ENCODE measurements around the gene CYSTM1. TPM values are rescaled to one million over a fixed set of nuclear protein-coding genes. Genes with fewer than 3 reads are reported as not detected.

Gene CYSTM1
- polyA plus RNA-seq, 1 donor from 2014 or later: 6.6 TPM

DNA sequence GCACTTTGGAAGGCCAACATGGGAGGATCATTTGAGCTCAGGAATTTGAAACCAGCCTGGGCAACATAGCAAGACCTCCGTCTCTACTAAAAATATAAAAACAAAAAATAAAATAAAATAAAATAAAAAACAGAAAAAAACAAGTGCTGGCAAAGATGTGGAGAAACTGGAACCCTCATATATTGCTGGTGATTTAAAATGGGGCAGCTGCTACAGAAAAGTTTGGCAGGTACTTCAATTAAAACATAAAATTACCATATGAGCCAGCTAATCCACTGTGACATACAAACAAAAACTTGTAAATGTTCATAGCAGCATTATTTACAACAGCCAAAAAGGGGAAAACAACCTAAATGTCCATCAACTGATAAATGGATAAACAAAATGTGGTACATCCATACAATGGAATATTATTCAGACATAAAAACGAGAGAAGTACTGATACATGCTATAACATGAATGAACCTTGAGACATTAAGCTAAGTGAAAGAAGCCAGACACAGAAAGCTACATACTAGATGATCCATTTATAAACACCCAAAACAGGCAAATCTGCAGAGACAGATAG is 85.2 kb downstream of the CYSTM1 start:
- no peak overlapping the region for H3K4me2 ChIP-seq (ENCODE audit: low read length)
- H3K79me2 ChIP-seq (replicated peaks; ENCODE audit: insufficient read depth, low read length): peaks cover 9% of the 10 kb centered on the region

DNA sequence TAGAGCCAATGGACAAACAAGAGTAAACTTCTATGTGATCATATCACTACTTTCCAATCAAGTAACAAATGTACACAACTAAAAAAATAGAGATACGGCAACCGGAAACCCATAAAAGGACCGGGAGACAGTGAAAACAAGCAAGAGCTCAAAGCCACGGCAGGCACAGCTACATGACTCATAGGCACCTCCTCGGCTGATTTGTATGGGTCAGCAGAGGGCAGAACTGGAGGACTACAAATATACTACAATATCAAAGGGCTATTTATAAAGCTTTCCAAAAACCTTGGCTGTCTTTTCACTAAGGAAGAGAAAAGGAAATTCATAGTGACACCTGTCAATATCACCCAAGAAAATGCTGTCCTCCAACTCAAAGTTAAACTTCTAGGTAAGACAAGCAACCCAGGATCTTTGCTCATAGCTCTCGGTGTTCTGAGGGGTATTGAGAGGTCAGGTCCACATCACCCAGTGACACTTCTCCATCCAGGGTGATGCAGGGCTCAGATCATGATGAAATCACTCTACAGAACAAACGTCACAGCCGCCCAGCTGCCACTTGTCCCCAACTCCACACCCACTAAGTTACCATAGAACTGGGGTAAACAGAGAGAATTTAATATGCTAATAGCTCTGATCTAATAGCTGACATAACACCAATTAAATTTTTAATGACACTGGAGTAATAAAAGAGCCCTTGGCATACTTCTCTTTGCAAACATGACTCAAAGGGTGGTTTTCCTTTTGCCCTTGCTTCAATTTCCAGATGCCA is 86.6 kb downstream of the CYSTM1 start:
- no peaks in the 10 kb centered on the region for H3K9me3 ChIP-seq (ENCODE audit: low read length)
- H3F3A ChIP-seq (ENCODE audit: insufficient read depth, low read length, poor library complexity, severe bottlenecking): no peaks in the 10 kb centered on the region
- H4K20me1 ChIP-seq (ENCODE audit: insufficient read depth): no peaks in the 10 kb centered on the region
- TF ChIP-seq REST (IDR thresholded peaks at IDR 0.05; ENCODE audit: borderline replicate concordance) (no peak), TAF1 (IDR thresholded peaks at IDR 0.05; ENCODE audit: low read depth) (no peak), POLR2AphosphoS5 (IDR thresholded peaks at IDR 0.05) (no peak), EZH2 (IDR thresholded peaks at IDR 0.05; ENCODE audit: borderline replicate concordance, insufficient read depth, low read length, poor library complexity, severe bottlenecking) (no peak), EP300 (conservative IDR thresholded peaks at IDR 0.05; ENCODE audit: poor library complexity, severe bottlenecking) (no peak), RAD21 (conservative IDR thresholded peaks at IDR 0.05) (no peak), MXI1 (conservative IDR thresholded peaks at IDR 0.05; ENCODE audit: poor library complexity, severe bottlenecking) (no peak), SMC3 (conservative IDR thresholded peaks at IDR 0.05; ENCODE audit: poor library complexity) (no peak)
- TF ChIP-seq, protein P1, sequence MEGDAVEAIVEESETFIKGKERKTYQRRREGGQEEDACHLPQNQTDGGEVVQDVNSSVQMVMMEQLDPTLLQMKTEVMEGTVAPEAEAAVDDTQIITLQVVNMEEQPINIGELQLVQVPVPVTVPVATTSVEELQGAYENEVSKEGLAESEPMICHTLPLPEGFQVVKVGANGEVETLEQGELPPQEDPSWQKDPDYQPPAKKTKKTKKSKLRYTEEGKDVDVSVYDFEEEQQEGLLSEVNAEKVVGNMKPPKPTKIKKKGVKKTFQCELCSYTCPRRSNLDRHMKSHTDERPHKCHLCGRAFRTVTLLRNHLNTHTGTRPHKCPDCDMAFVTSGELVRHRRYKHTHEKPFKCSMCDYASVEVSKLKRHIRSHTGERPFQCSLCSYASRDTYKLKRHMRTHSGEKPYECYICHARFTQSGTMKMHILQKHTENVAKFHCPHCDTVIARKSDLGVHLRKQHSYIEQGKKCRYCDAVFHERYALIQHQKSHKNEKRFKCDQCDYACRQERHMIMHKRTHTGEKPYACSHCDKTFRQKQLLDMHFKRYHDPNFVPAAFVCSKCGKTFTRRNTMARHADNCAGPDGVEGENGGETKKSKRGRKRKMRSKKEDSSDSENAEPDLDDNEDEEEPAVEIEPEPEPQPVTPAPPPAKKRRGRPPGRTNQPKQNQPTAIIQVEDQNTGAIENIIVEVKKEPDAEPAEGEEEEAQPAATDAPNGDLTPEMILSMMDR (IDR thresholded peaks at IDR 0.05; ENCODE audit: poor library complexity, severe bottlenecking): no peak
- H3K79me2 ChIP-seq (replicated peaks; ENCODE audit: insufficient read depth, low read length): peaks cover 13% of the 10 kb centered on the region
- H3K9ac ChIP-seq (ENCODE audit: low read length): no peak overlapping the region
- no peaks in the 10 kb centered on the region for H3K9me2 ChIP-seq (ENCODE audit: insufficient read depth, low read length)
- no peak overlapping the region for H3K4me3 ChIP-seq (ENCODE audit: low read length)
- H2AFZ ChIP-seq (ENCODE audit: low read depth, low read length): no peak overlapping the region
- H3K27ac ChIP-seq (ENCODE audit: low read length): no peak overlapping the region
- no peaks in the 10 kb centered on the region for H3K27me3 ChIP-seq (ENCODE audit: insufficient read depth, low read depth, low read length)
- no peak overlapping the region for H3K4me2 ChIP-seq (ENCODE audit: low read length)
- H3K36me3 ChIP-seq (ENCODE audit: insufficient read depth, low read length): no peaks in the 10 kb centered on the region

More for the DNA sequence above, 85.2 kb downstream of the CYSTM1 start:
- no peak overlapping the region for H3K4me3 ChIP-seq (ENCODE audit: low read length)
- no peak overlapping the region for H3K9ac ChIP-seq (ENCODE audit: low read length)
- no peak overlapping the region for H3K27ac ChIP-seq (ENCODE audit: low read length)
- H2AFZ ChIP-seq (ENCODE audit: low read depth, low read length): no peak overlapping the region
- no peaks in the 10 kb centered on the region for H3K36me3 ChIP-seq (ENCODE audit: insufficient read depth, low read length)
- H4K20me1 ChIP-seq (ENCODE audit: insufficient read depth): no peaks in the 10 kb centered on the region
- no peaks in the 10 kb centered on the region for H3K9me3 ChIP-seq (ENCODE audit: low read length)
- H3F3A ChIP-seq (ENCODE audit: insufficient read depth, low read length, poor library complexity, severe bottlenecking): no peaks in the 10 kb centered on the region
- TF ChIP-seq TAF1 (IDR thresholded peaks at IDR 0.05; ENCODE audit: low read depth): no peak
- TF ChIP-seq RAD21 (conservative IDR thresholded peaks at IDR 0.05): no peak
- H3K27me3 ChIP-seq (ENCODE audit: insufficient read depth, low read depth, low read length): no peaks in the 10 kb centered on the region
- H3K9me2 ChIP-seq (ENCODE audit: insufficient read depth, low read length): no peaks in the 10 kb centered on the region

Measured in neural cell (in vitro differentiated cells).